HepG2 (cell line): ENCODE results near the gene ASCC3.

Experiments
- CTCF ChIP-seq: sonication (generic); formaldehyde crosslinking; IDR thresholded peaks from 2 replicates; pipeline ENCODE4 v1.5.0; 2020; ENCODE audit warnings: mild to moderate bottlenecking, missing genetic modification reagents, moderate library complexity
- EZH2 ChIP-seq: conservative IDR thresholded peaks from 2 replicates; pipeline ENCODE4 v1.6.1; 2012; ENCODE audit warnings: mild to moderate bottlenecking, low read depth, low read length, moderate library complexity
- MAX ChIP-seq: IDR thresholded peaks from 2 replicates; pipeline ENCODE4 v1.6.1; 2012; ENCODE audit warnings: inconsistent platforms
- NPAS2 ChIP-seq: sonication (generic); formaldehyde crosslinking; IDR thresholded peaks from 2 replicates; pipeline ENCODE4 v1.8.0; 2022; ENCODE audit warnings: mild to moderate bottlenecking, missing genetic modification reagents, borderline replicate concordance
- ZFP36 ChIP-seq: fragments of 150-350 bp; IDR thresholded peaks from 2 replicates; pipeline ENCODE4 v1.6.1; 2018; ENCODE audit warnings: borderline replicate concordance, low read length, low read depth; ENCODE audit not compliant: partially characterized antibody
- ZMAT5 ChIP-seq: sonication (generic); formaldehyde crosslinking; IDR thresholded peaks from 2 replicates; pipeline ENCODE4 v1.5.0; 2020; ENCODE audit warnings: mild to moderate bottlenecking, low read depth, missing genetic modification reagents, borderline replicate concordance
- ZNF18 ChIP-seq: sonication (generic); formaldehyde crosslinking; IDR thresholded peaks from 2 replicates; pipeline ENCODE4 v1.8.0; 2022; ENCODE audit warnings: mild to moderate bottlenecking, missing genetic modification reagents; ENCODE audit not compliant: insufficient replicate concordance
- ZNF263 ChIP-seq: sonication (generic); formaldehyde crosslinking; IDR thresholded peaks from 2 replicates; pipeline ENCODE4 v1.4.0; 2020; ENCODE audit warnings: missing genetic modification reagents
- ZNF354B ChIP-seq: sonication (generic); formaldehyde crosslinking; IDR thresholded peaks from 2 replicates; pipeline ENCODE4 v1.8.0; 2022; ENCODE audit warnings: mild to moderate bottlenecking, missing genetic modification reagents

- TF ChIP-seq CTCF (CRISPR knock-in tag) (no peak), EZH2 (no peak), MAX (no peak), NPAS2 (CRISPR knock-in tag) (no peak), ZNF354B (CRISPR knock-in tag) (no peak), ZMAT5 (no peak), ZFP36 (no peak), ZNF18 (CRISPR knock-in tag) (no peak), ZNF263 (CRISPR knock-in tag) (no peak)
Measured at GRCh38 chr6:100780648-100781047, 100.5 kb downstream of the ASCC3 start.
